Sciatic nerve (tissue), 2 donors: ENCODE data around the gene PER3. TPM values are rescaled to one million over a fixed set of nuclear protein-coding genes. Genes with fewer than 3 reads are reported as not detected.

ENCODE experiments used
- ATAC-seq: fragments of 200-7000 bp; cut with Tn5 transposase; one replicate; pipeline ENCODE4 v1.9.1; 2020; ENCODE audit warnings: mild to moderate bottlenecking, moderate library complexity
- DNase-seq: peaks from one replicate; pipeline ENCODE4 v3.0.0-alpha.2; 2020; ENCODE audit warnings: low spot score
- intact Hi-C: fragments of 100-400 bp; cut with DNase I; formaldehyde crosslinking; loops from one replicate; pipeline ENCODE4 v1.14.2; 2022
- total RNA-seq: library from RNA; stranded (reverse); fragmentation: NEBNext Ultra II Directional; extraction: Animal tissue kit (Norgen Biotek cat#: 25700); gene quantifications from one replicate; pipeline ENCODE4 v1.2.1, GENCODE V29; 2021
- donor health status: DM: no; HTN: no; CAD: no.
- donor health status: DM: no; HTN: no; CAD: no.

PER3 gene
- total RNA-seq = 72.0 TPM

DNA sequence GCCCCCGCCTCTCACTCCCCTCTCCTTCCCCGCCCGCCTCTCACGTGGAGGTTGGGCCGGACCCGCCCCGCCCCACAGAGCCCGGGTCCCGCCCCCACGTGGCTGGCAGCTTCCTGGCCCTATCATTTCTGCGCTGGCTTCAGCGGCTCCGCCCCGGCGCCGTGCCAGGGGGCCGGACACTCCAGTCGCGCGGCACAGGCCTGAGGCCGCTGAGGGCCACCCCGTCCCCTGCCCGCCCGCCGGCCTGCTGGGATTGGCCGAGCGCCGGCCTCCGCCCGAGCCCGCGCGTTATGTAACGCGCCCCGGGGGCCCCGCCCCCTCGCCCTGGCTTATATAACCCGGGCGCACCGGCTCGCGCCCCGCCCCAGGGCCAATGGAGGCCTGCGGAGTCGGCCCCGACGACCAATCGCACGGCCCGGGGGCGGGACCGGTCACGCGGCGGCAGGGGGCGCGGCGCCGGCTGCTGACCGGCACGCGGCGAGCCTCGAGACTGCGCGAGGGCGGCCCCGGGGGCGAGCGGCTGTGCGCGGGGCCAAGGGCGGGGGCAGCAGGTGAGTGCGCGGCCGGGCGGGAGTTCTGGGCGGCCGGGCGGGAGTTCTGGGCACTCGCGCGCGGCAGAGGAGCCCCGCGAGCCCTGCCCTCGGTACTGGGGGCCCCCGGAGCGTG lies at the start of gene PER3:
Gene PER3 (plus strand): TSS at position 466 of the 666 bp plus-strand sequence. CDS start 587 bp downstream, outside the sequence.
- DNase-seq = peak; percentile 99
- peak; percentile 96 for ATAC-seq
- intact Hi-C loops = no loop called here

DNA sequence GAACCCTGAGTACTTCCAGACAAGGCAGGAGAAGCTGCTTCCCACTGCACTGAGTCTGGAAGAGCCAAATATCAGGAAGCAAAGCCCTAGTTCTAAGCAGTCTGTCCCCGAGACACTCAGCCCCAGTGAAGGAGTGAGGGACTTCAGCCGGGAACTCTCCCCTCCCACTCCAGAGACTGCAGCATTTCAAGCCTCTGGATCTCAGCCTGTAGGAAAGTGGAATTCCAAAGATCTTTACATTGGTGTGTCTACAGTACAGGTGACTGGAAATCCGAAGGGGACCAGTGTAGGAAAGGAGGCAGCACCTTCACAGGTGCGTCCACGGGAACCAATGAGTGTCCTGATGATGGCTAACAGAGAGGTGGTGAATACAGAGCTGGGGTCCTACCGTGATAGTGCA lies 46.0 kb upstream of the PER3 start:
- ATAC-seq (no peak), DNase-seq (no peak)
- intact Hi-C loops = no loop called here

DNA sequence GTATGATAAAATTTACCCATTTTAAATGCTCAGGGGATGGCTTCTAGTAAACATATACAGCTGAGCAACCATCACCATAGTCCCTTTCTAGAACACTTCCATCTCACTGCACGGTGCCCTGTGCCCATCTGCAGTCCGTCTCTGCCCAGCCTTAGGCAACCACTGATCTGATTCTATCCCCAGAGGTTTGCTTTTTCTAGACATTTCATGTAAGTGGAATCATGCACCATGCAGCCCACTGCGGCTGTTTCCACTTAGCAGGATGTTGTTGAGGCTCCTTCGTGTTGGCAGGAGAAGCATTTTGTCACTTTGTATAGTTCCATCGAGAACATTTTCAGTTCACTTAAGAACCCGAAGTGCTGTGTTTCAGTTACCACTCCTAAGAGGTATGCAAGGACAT lies 40.7 kb upstream of the PER3 start:
- ATAC-seq = no peak
- DNase-seq = no peak
- intact Hi-C loops = no loop called here

DNA sequence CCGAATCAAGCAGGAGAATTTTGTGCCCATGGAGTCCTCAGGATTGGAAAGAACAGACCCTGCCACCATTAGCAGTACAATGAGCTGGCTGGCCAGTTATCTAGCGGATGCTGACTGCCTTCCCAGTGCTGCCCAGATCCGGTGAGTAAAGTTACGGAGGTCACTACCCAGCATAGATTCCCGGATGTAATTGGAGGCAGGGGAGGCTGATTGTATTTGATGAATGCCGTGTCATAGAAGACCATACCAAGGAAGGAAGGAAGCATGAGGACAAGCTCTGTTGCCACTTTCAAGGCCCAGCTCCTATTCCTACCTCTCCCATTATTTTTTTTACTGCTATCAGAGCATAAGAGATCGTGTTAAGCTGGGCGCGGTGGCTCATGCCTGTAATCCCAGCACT lies 39.2 kb upstream of the PER3 start:
- intact Hi-C loops = no loop called here
- ATAC-seq (no peak), DNase-seq (no peak)

DNA sequence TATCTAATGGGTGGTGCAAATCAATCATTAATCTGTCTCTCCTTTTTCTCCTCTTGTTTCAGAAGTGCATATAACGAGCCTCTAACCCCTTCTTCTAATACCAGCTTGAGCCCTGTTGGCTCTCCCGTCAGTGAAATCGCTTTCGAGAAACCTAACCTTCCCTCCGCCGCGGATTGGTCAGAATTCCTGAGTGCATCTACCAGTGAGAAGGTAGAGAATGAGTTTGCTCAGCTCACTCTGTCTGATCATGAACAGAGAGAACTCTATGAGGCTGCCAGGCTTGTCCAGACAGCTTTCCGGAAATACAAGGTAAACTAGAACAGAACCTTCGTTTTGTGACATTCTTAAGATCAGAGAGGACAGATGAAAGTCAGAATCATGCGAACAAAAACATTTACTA lies 38.3 kb upstream of the PER3 start:
- intact Hi-C loops = no loop called here
- no peak for DNase-seq
- ATAC-seq = no peak

DNA sequence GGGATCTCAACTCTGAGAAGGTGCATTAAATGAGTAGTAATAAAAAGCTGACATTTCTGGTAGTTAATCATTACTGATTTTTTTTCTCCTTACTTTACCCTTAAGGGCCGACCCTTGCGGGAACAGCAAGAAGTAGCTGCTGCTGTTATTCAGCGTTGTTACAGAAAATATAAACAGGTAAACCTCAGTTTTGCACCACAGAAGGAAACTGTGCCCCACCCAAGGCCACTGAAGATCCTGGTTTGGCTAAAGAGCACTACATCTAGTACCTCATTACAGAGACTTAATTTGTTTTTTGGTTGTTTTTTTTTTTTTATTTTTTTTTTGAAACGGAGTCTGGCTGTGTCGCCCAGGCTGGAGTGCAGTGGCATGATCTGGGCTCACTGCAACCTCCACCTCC lies 36.5 kb upstream of the PER3 start:
- no peak for DNase-seq
- intact Hi-C loops = no loop called here
- no peak for ATAC-seq

DNA sequence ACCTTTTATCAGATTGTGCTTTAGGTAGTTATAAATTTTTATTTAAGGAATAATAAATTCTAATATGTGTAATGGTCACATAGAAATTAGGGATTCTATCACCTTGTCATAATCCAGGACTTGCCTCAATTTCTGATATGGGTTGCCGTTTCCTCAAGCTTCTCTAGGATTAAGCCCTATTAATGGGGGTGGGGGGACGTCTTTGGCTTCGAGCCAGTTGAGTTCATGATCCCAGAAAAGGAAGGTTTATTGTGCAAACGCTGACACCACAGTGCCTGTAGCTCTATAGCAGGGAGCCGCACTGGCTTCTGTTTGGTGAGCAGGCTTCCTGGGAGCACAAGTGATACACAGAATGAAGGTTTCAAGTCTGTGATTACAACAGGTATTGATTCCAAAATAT lies 35.0 kb upstream of the PER3 start:
- no peak for DNase-seq
- no peak for ATAC-seq
- intact Hi-C loops = no loop called here

DNA sequence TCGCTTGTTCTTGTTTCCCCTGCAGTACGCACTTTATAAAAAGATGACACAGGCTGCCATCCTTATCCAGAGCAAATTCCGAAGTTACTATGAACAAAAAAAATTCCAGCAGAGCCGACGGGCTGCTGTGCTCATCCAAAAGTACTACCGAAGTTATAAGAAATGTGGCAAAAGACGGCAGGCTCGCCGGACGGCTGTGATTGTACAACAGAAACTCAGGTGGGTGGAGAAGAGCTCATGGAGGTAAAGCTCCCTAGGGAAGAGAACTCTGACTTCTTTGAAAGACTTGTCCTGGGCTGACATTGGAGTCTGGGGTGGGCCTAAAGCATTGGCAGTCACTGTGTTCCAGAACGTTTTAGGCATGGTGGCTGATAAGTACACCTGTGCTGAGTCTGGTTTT lies 32.9 kb upstream of the PER3 start:
- ATAC-seq (no peak), DNase-seq (no peak)
- intact Hi-C loops = no loop called here

DNA sequence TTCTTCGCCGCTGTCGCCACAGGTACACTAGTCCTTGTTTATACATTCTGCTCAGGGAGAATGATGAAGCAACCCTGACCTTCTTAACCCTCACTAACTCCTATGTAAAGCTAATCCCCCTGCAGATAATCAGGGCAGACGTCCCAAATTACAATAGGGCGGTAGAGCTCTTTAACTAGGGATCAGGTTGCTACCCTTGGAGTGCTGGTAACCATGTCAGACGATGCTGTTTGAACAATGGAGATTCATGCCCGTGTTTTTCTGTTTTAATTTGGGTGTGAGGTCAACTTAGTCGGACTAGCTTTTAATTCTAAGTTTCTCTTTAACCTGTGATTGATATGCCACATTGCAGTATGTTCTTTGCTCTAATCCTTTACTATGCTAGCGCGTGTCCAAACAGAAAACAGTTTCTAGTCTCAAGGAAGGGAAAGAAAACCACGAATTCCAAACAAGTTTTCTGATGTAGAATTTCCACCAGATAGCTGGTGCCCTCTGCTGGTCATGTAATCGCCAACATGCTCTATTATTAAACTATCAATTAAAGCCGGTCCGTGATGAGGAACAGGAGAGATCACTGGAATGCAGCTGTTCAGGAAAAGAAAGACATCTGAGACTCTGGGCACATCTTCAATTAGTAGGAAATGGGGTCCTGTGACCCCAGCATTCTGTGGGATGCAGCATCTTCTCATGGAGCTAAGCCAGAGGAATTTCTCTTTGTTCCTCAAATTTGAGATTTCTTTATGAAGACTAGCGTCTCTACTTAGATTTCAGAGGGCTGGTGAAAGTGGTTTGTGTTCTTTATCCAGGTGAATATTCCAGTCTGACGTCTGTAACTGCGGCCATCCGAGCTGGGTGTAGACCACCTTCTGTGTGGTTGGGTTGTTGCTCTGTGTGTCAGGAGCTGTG lies 31.3 kb upstream of the PER3 start:
- DNase-seq = peak; percentile 79
- ATAC-seq = peak; percentile 82

DNA sequence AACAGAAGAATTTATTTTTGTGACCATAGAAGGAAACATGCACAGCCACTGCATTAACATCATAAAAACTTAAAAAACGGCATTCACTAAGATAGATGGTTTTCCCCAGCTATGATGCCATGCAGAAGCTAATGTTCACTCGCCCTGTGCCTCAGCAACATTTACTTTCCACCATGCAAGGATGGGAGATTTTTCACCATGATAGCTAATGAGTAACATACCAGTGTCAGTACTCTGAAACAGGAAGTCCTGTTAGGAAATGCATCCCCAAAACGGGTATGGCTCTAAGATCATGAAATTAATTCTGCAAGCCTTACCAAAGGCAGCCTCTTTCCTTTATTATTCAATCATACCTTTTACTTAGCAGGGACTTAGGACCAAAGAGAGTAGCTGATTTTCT lies 30.4 kb upstream of the PER3 start:
- DNase-seq (no peak), ATAC-seq (no peak)
- intact Hi-C loops = loop anchor here (2.0 kb wide), 1 partner anchor 87 kb away; no protein-coding TSS in a partner anchor

More for the DNA sequence above, 31.3 kb upstream of the PER3 start:
- intact Hi-C loops = loop anchor here (2.0 kb wide), 1 partner anchor 86 kb away; no protein-coding TSS in a partner anchor

DNA sequence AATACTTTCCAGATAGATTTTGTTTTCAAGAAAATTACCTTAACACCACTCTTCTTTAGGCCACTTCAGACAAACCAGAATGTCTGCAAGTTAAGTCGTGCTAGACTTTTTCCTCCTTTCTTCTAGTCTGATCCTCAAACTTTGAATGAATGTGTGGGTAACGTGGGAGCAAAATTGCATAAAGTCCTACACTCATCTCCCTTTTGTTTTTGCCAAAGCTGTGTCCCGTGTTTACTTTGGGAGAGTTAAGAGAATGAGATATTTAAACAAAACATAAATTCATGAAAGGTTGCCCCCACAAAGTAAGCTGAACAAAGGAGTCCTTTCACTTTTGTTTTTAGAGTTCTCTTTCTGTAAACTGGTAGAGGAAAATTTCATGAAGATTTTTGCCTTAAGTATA lies 29.9 kb upstream of the PER3 start:
- intact Hi-C loops = no loop called here

DNA sequence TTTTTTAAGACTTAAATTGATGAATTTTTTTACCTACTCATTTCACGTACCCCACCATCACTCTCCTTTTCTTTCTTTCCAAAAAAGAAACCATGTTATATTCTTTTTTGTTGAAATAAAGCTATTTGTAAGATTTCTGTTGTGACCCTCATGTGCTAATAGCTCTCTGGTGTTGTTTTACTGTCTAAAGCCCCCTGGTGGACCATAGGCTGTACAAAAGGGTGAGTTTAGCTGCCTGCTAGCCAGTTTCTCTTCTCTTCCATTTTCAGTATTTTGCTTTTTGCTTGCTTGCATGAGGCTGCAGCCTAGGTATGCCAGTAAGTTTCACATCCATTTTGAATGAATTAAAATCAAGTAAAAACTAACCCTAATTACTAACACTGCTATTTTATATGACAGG lies 28.6 kb upstream of the PER3 start:
- intact Hi-C loops = no loop called here
- ATAC-seq = no peak

More for the DNA sequence above, 29.9 kb upstream of the PER3 start:
- DNase-seq = no peak
- ATAC-seq = no peak

DNA sequence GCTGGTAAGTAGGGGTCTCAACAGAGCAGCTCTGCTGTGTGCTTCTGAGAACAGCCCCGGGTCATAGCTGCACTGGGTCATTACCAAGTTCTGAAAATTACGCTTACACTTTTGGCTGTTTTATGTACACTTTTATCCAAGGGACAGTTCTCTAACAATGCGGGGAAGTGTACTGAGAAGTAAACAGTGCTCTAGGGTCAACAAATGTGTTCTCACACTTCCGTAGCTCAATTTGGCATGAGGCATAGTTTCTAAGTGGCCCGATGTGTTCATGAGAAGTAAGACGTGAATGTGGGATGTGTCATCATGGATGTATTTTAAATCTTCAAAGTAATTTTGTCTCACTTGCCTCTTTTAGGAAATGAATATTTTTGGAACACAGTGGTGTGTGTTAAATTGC lies 23.8 kb upstream of the PER3 start:
- no peak for ATAC-seq
- intact Hi-C loops = no loop called here
- DNase-seq = no peak

More for the DNA sequence above, 28.6 kb upstream of the PER3 start:
- DNase-seq = no peak

DNA sequence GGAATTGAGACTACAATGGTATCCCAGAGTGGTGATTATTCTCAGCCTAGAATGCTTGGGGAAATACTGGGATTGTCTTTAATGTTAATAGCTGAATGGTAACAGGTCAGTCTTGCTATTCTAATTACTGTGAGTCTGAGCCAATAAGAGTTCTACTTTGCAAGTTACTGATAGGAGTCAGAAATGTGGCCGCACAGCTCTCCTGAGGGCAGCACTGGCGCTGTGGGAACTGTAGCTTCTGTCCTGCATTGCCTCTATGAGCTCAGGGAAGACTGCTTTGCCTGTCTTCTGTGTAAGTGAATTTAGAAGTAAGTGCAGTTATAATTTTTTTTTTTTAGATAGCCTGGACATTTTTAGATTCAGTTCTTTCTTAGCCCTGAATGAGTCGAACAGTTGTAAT lies 23.0 kb upstream of the PER3 start:
- DNase-seq (no peak), ATAC-seq (no peak)
- intact Hi-C loops = no loop called here

DNA sequence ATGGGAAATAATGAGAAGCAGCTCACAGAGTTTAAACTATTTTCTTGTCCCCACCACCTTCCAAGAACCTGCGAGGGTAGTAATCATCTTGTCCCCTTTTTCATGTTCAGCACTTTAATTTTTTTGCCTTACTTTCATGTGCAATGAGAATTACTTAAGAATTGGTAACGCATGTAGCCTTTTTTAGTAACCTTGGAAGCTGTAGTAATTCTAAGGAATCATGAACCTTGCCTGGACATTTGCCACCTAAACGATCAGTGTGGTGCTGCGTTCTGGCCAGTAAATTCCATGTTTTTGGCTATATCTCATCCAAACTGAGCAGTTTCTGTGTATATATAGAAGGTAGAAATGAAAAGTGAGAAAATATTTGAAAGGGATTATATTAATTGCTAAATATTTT lies 16.9 kb upstream of the PER3 start:
- intact Hi-C loops = no loop called here
- no peak for DNase-seq

DNA sequence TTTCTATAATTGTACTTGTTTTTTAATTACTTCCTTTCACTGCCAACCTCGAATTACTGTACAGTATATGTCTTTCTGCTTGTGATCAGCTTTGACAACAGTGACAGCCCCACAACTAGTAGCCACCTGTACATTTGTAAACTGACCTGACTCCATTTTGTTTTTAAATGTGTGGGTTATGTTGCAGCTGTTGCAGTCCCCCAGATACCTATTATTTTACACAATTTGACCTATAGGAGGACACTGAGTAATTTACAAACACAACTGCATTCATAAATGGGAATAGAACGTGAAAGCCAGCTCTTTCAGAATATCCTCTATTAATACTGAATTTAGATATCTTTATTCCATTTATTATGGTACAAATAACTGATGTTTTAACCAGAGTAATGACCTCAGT lies 15.5 kb upstream of the PER3 start:
- intact Hi-C loops = no loop called here
- ATAC-seq = no peak
- no peak for DNase-seq

More for the DNA sequence above, 16.9 kb upstream of the PER3 start:
- ATAC-seq = no peak

DNA sequence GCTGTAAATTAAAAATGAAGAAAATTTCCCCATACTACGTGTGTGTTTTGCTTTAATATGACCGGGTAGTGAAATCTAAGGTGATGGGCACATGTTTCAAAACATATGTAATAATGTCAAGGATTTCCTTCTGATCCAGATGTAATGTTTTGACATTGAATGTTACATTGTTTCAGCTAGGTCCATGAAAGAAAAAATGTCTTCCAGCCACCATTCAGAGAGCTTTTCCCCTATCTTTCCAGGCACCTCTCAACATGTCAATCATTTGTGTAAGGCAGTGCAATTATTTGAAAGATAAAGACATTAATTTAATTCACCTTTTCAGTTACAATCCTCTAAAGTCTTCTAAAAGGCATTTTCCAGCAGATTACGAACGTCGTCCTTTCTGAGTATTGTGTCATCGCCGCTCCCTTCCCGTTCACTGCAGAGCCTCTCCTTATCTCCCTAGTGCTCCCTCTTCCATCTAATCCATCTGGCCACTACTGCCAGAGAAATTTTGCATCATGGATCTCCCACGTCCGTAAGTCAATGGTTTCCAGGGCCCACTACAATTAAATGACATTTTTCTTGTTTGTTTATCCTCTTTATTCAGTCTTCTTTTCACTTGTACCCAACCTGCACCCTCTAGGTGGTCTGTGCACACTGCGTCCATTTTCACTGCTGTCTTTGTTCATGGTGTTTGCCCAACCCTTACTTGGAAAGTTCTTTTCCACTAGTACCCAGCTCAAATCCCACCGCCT lies 14.2 kb upstream of the PER3 start:
- intact Hi-C loops = no loop called here
- ATAC-seq (no peak), DNase-seq (no peak)

DNA sequence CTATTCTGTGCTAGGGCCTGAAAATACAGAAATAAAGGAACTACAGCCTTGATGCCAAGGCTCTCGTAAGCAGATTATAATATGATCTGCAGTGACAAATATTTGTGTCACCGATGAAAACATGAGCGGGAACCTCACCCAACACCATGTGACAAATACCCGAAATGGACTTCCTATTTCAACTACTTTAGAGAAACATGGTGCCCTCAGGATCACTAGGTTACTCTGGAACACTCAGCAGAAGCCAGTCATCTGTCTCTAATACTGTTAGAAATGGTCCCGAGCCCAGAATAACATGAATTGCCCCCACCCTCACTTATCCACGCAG lies 13.5 kb upstream of the PER3 start:
- no peak for ATAC-seq
- intact Hi-C loops = no loop called here
- DNase-seq = no peak

DNA sequence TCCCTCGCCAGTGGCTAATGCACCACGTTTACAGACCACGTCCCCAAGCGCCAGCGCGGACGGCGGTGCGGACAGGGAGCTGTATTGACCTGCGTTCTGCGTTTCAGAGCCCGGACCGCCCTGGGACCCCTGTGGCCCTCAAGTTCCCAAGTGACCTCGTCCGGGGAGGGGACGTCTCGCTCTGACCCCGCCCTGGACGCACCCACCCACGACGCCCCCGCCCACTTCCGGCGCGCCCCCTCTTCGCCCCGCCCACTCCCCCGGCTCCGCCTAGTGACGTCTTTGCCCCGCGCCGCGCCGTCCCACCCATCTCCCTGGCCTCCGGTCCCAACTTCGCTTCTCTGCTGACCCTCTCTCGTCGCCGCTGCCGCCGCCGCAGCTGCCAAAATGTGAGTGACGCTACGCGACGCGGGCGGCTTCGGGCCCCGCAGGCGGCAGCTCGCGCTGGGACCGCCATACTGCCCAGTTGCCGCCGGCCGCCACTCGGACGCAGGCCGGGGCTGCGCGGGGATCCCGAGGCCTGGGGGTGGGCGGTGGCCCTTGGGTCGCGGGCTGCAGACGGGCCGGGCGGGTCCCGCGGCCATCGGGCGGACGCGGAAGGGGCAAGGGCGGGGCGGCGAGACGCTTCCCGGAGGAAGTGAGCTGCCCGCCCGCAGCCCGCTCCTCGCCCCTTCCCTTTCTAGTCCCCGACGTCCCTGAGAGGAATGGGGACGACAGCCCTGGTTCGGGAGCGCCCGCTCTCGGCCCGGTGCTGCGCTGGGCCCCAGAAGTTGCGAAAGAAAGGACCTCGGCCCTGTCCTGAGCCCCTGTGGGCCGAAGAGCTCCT lies 12.9 kb upstream of the PER3 start, which contains the start of gene VAMP3:
Gene VAMP3 (plus strand): TSS at position 300 of the 826 bp plus-strand sequence. CDS start 88 bp downstream, at position 388.
- ATAC-seq (peak; percentile 99), DNase-seq (peak; percentile 96)
- intact Hi-C loops = no loop called here
